K562 (cell line): ENCODE results near the gene MAD1L1.

Source experiments
- AFF1 ChIP-seq, 2 experiments: fragments of 450-650 bp; IDR thresholded peaks; 2 replicates each; pipeline ENCODE4 v1.6.1; 2018; ENCODE audit warnings: mild to moderate bottlenecking in 2 of 2, low read depth in 1 of 2; ENCODE audit not compliant: partially characterized antibody in 2 of 2
- CHD4 ChIP-seq: fragments of 200-600 bp; sonication (generic); IDR thresholded peaks from 3 replicates; pipeline ENCODE4 v1.6.1; 2012; ENCODE audit warnings: low read depth, mild to moderate bottlenecking, mixed read lengths, low read length, inconsistent platforms; ENCODE audit not compliant: insufficient read depth, insufficient replicate concordance, poor library complexity, severe bottlenecking
- CTCF ChIP-seq, 3 experiments: IDR thresholded peaks in 2 of 3; conservative IDR thresholded peaks in 1 of 3; 2 replicates each; pipeline ENCODE4 v1.5.1; 2011 to 2012; ENCODE audit warnings: low read length in 3 of 3, mild to moderate bottlenecking in 3 of 3, control low read depth in 2 of 3, improper control_type of control experiment in 1 of 3, inconsistent platforms in 1 of 3, low read depth in 1 of 3, mixed read lengths in 1 of 3, moderate library complexity in 1 of 3; ENCODE audit not compliant: insufficient read depth in 2 of 3
- ESRRA ChIP-seq: fragments of 450-650 bp; IDR thresholded peaks from 2 replicates; pipeline ENCODE4 v1.6.1; 2014; ENCODE audit warnings: low read depth, mild to moderate bottlenecking, moderate library complexity, borderline replicate concordance
- EZH2 ChIP-seq: IDR thresholded peaks from 2 replicates; pipeline ENCODE4 v1.6.1; 2012; ENCODE audit warnings: low read depth, mild to moderate bottlenecking, inconsistent platforms, low read length, borderline replicate concordance
- ID3 ChIP-seq, 2 experiments: fragments of 250-450 bp in 1 of 2; fragments of 450-650 bp in 1 of 2; sonication (Bioruptor Pico) in 1 of 2; IDR thresholded peaks; 2 replicates each; pipeline versions ENCODE4 v1.6.1 to v1.8.0; 2016 to 2021; ENCODE audit warnings: mild to moderate bottlenecking in 2 of 2, moderate library complexity in 2 of 2, missing compliant biosample characterization in 1 of 2, missing genetic modification characterization in 1 of 2
- MCM7 ChIP-seq, 2 experiments: fragments of 450-650 bp; IDR thresholded peaks; 2 replicates each; pipeline ENCODE4 v1.6.1; 2016 to 2018
- MYBL2 ChIP-seq, 2 experiments: fragments of 450-650 bp in 1 of 2; sonication (generic) in 1 of 2; formaldehyde crosslinking in 1 of 2; IDR thresholded peaks; 2 replicates each; pipeline versions ENCODE4 v1.6.1 to v1.8.1; 2017 to 2022; ENCODE audit warnings: borderline replicate concordance in 1 of 2, inconsistent platforms in 1 of 2, low read depth in 1 of 2, mild to moderate bottlenecking in 1 of 2, missing genetic modification reagents in 1 of 2, moderate library complexity in 1 of 2
- SFPQ ChIP-seq: fragments of 200-400 bp; formaldehyde crosslinking; IDR thresholded peaks from 2 replicates; pipeline ENCODE4 v1.6.1; 2017; ENCODE audit warnings: mild to moderate bottlenecking, low read depth, low read length, moderate library complexity
- SMARCE1 ChIP-seq: fragments of 450-650 bp; IDR thresholded peaks from 2 replicates; pipeline ENCODE4 v1.7.1; 2016; ENCODE audit warnings: mild to moderate bottlenecking
- ZBTB8A ChIP-seq: fragments of 450-650 bp; IDR thresholded peaks from 2 replicates; pipeline ENCODE4 v1.6.1; 2018; ENCODE audit warnings: mild to moderate bottlenecking, moderate library complexity; ENCODE audit not compliant: partially characterized antibody
- ZNF217 ChIP-seq: sonication (generic); formaldehyde crosslinking; IDR thresholded peaks from 2 replicates; pipeline ENCODE4 v1.8.0; 2022; ENCODE audit warnings: mild to moderate bottlenecking, missing genetic modification reagents
- ZNF407 ChIP-seq: fragments of 450-650 bp; IDR thresholded peaks from 2 replicates; pipeline ENCODE4 v1.6.1; 2016; ENCODE audit warnings: low read depth

GRCh38 chr7:2266911-2267310 lies 34.2 kb upstream of the MAD1L1 start:
- TF ChIP-seq CHD4 (no peak), CTCF (IDR thresholded peaks at IDR 0.05 in 2 of 3, conservative IDR thresholded peaks at IDR 0.05 in 1 of 3; ENCODE audit: insufficient read depth in 2 of 3, low read depth in 1 of 3, low read length in 3 of 3) (no peak), MYBL2 (IDR thresholded peaks at IDR 0.05; ENCODE audit: low read depth) (no peak), MYBL2 (CRISPR knock-in tag; IDR thresholded peaks at IDR 0.05; ENCODE audit: borderline replicate concordance) (no peak), EZH2 (no peak), ZBTB8A (no peak), ZNF407 (no peak), AFF1 (IDR thresholded peaks at IDR 0.05; ENCODE audit: low read depth in 1 of 2, partially characterized antibody in 2 of 2) (no peak), ID3 (CRISPR knock-in tag; IDR thresholded peaks at IDR 0.05) (no peak), ID3 (tag; IDR thresholded peaks at IDR 0.05) (no peak), SFPQ (no peak), SMARCE1 (no peak), ZNF217 (no peak), ESRRA (no peak), MCM7 (IDR thresholded peaks at IDR 0.05) (no peak)
